MCF 10A (cell line): Measurements from ENCODE around the gene FAM171A1. TPM values are rescaled to one million over a fixed set of nuclear protein-coding genes. Genes with fewer than 3 reads are reported as not detected.

Experiments
- BruUV-seq: library from RNA; stranded (reverse); fragments of 400-500 nt; replicated peaks from 2 replicates; lab custom pipeline; 2021; lab: Mats Ljungman, UMichigan
- CTCF ChIA-PET: fragments of 300-600 bp; sonication (Branson Sonifier 250); formaldehyde crosslinking; extraction: SDS; loops from one replicate; lab custom pipeline; 2021; ENCODE audit warnings: antibody characterized with exemption, inconsistent platforms; lab: Yijun Ruan, JAX
- POLR2A ChIA-PET: fragments of 300-600, 350-650 bp; sonication (Branson Sonifier 250); formaldehyde crosslinking; extraction: SDS; loops from one replicate; lab custom pipeline; 2020; ENCODE audit warnings: antibody characterized with exemption, inconsistent platforms; lab: Yijun Ruan, JAX
- DNase-seq: peaks from one replicate; pipeline ENCODE4 v3.0.0-alpha.2; 2018; ENCODE audit not compliant: unreplicated experiment
- H3K27ac Mint-ChIP-seq: one replicate; pipeline ENCODE4 v1.8.0; 2022; ENCODE audit warnings: mild to moderate bottlenecking, low read depth, mixed read lengths; ENCODE audit not compliant: unreplicated experiment
- H3K27me3 Mint-ChIP-seq: one replicate; pipeline ENCODE4 v1.8.0; 2022; ENCODE audit warnings: mixed read lengths; ENCODE audit not compliant: insufficient read depth, unreplicated experiment
- H3K36me3 Mint-ChIP-seq: one replicate; pipeline ENCODE4 v1.8.0; 2022; ENCODE audit warnings: mild to moderate bottlenecking, moderate library complexity, mixed read lengths; ENCODE audit not compliant: insufficient read depth, unreplicated experiment
- H3K4me1 Mint-ChIP-seq: one replicate; pipeline ENCODE4 v1.8.0; 2022; ENCODE audit warnings: mixed read lengths; ENCODE audit not compliant: insufficient read depth, unreplicated experiment
- H3K4me3 Mint-ChIP-seq: one replicate; pipeline ENCODE4 v1.8.0; 2022; ENCODE audit warnings: mild to moderate bottlenecking, moderate library complexity, mixed read lengths; ENCODE audit not compliant: unreplicated experiment
- H3K9me3 Mint-ChIP-seq: one replicate; pipeline ENCODE4 v1.8.0; 2022; ENCODE audit warnings: mixed read lengths; ENCODE audit not compliant: unreplicated experiment
- CTCF ChIP-seq: fragments of 200-600 bp; IDR thresholded peaks from one replicate; pipeline ENCODE4 v1.8.0; 2022; ENCODE audit warnings: antibody characterized with exemption, mild to moderate bottlenecking; ENCODE audit not compliant: unreplicated experiment
- intact Hi-C: fragments of 100-400 bp; cut with micrococcal nuclease; formaldehyde crosslinking; loops from 2 replicates; pipeline ENCODE4 v1.14.1; 2022
- total RNA-seq: library from RNA; stranded (reverse); gene quantifications from 2 replicates; pipeline ENCODE4 v1.2.3, GENCODE V29; 2022

The FAM171A1 gene
- total RNA-seq, 1 experiment from 2014 or later: 9.3 TPM

- ChIA-PET CTCF (no interaction called here), POLR2A (no interaction called here)
- no peaks in the 10 kb centered on the region for H3K4me1 Mint-ChIP-seq
- intact Hi-C loops: no loop called here
- no peak overlapping the region for H3K4me3 Mint-ChIP-seq
- no TSS peak for BruUV-seq
- no peak for DNase-seq
- no peaks in the 10 kb centered on the region for H3K36me3 Mint-ChIP-seq
- H3K27ac Mint-ChIP-seq: no peak overlapping the region
- no peaks in the 10 kb centered on the region for H3K27me3 Mint-ChIP-seq
- TF ChIP-seq CTCF: no peak
- no peaks in the 10 kb centered on the region for H3K9me3 Mint-ChIP-seq
Measured at GRCh38 chr10:15315286-15315685, 55.8 kb downstream of the FAM171A1 start.

GRCh38 chr10:15314482-15315045 lies 56.5 kb downstream of the FAM171A1 start:
- no TSS peak for BruUV-seq
- intact Hi-C loops: no loop called here
- Mint-ChIP-seq H3K27ac (no peak overlapping the region), H3K27me3 (no peaks in the 10 kb centered on the region), H3K36me3 (no peaks in the 10 kb centered on the region), H3K4me1 (no peaks in the 10 kb centered on the region), H3K4me3 (no peak overlapping the region), H3K9me3 (no peaks in the 10 kb centered on the region)
- ChIA-PET POLR2A (no interaction called here), CTCF (no interaction called here)
- DNase-seq: no peak
- TF ChIP-seq CTCF: no peak

- no peak overlapping the region for H3K4me3 Mint-ChIP-seq
- H3K27ac Mint-ChIP-seq: no peak overlapping the region
- CTCF ChIA-PET: no interaction called here
- no peak for DNase-seq
- POLR2A ChIA-PET: no interaction called here
- H3K36me3 Mint-ChIP-seq: no peaks in the 10 kb centered on the region
- intact Hi-C loops: no loop called here
- H3K4me1 Mint-ChIP-seq: no peaks in the 10 kb centered on the region
- BruUV-seq: no TSS peak
- no peaks in the 10 kb centered on the region for H3K27me3 Mint-ChIP-seq
- TF ChIP-seq CTCF: no peak
- H3K9me3 Mint-ChIP-seq: no peaks in the 10 kb centered on the region
Measured at GRCh38 chr10:15313843-15314242, 57.2 kb downstream of the FAM171A1 start.

- no peak for TF ChIP-seq CTCF
- DNase-seq: no peak
- CTCF ChIA-PET: no interaction called here
- intact Hi-C loops: no loop called here
- H3K27ac Mint-ChIP-seq: no peak overlapping the region
- H3K9me3 Mint-ChIP-seq: no peaks in the 10 kb centered on the region
- POLR2A ChIA-PET: no interaction called here
- H3K36me3 Mint-ChIP-seq: no peaks in the 10 kb centered on the region
- BruUV-seq: no TSS peak
- H3K4me1 Mint-ChIP-seq: no peaks in the 10 kb centered on the region
- H3K4me3 Mint-ChIP-seq: no peak overlapping the region
- H3K27me3 Mint-ChIP-seq: no peaks in the 10 kb centered on the region
Measured at GRCh38 chr10:15313047-15313446, 58.0 kb downstream of the FAM171A1 start.
